ENCODE data around the gene PDX1. TPM values are rescaled to one million over a fixed set of nuclear protein-coding genes. Genes with fewer than 3 reads are reported as not detected.

Gene PDX1
- under 1 TPM; 0.67 to 0.76 TPM for total RNA-seq
- long read RNA-seq = 0 reads

GRCh38 chr13:27919934-27920676 is at the start of gene PDX1:
PDX1 (plus strand) TSS chr13:27920000; CDS start chr13:27920139, 139 bp downstream.
- intact Hi-C loops (cut with DNase I, micrococcal nuclease) = no loop called here
- ATAC-seq = peak; percentile 95
- DNase-seq = peak; percentile 62 to 74

DNA sequence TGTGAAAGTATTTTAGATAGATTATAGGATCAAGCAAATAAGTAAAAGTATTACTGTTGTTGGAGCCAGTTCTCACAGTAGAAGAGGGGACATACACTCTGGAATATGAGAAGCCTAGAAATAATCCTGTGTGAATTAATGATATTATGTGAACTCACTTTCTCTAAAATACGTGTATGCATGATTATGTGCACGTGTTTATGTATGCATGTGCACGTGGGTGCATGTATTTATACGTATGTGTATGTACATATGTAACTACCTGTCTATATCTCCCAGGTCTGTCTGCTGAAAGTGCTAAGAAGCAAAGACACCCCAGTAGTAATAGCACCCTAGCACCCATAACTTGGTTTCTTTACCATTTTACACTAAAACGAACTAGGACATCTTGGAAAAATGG is 41.5 kb upstream of the PDX1 start:
- DNase-seq (no peak), ATAC-seq (no peak)
- intact Hi-C loops (cut with DNase I, micrococcal nuclease) = no loop called here

- DNase-seq = no peak
- no peak for ATAC-seq
- intact Hi-C loops (cut with DNase I, micrococcal nuclease) = no loop called here
These were observed 30.3 kb upstream of the PDX1 start for GRCh38 chr13:27889471-27889870.

GRCh38 chr13:27896726-27897125 is 23.1 kb upstream of the PDX1 start:
- intact Hi-C loops (cut with DNase I, micrococcal nuclease) = no loop called here
- DNase-seq = no peak
- no peak for ATAC-seq

- no peak for DNase-seq
- intact Hi-C loops (cut with DNase I, micrococcal nuclease) = no loop called here
- ATAC-seq = no peak
These were observed 15.1 kb upstream of the PDX1 start for GRCh38 chr13:27904719-27905118.

GRCh38 chr13:27905650-27906049 is 14.2 kb upstream of the PDX1 start:
- peak; percentile 68 for ATAC-seq
- no peak for DNase-seq
- intact Hi-C loops (cut with DNase I, micrococcal nuclease) = no loop called here

GRCh38 chr13:27907121-27907787 is 12.5 kb upstream of the PDX1 start:
- DNase-seq = no peak
- no peak for ATAC-seq

GRCh38 chr13:27909378-27909777 is 10.4 kb upstream of the PDX1 start:
- intact Hi-C loops (cut with DNase I, micrococcal nuclease) = no loop called here
- DNase-seq (no peak), ATAC-seq (no peak)

More at GRCh38 chr13:27907121-27907787, 12.5 kb upstream of the PDX1 start:
- intact Hi-C loops (cut with DNase I, micrococcal nuclease) = no loop called here

DNA sequence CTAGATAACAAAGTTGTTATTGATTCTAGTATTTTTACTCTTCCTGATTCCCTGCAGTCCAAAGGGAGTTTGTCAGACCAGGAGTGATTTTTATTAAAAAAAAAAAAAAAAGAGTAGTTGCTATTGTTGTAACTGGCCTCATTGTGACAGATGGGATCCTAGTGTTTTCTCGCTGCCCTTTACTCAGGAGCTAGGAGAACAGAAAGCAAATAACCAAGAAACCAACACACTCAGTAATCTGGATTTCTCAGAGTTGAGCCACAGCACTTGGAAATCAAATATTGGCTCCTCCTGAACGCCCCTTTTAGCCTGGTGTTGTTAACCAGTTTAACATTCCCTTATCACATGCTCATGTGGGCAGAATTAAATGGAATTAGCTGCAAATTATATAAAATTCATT is 8.3 kb upstream of the PDX1 start:
- intact Hi-C loops (cut with DNase I, micrococcal nuclease) = no loop called here
- DNase-seq (no peak), ATAC-seq (no peak)

DNA sequence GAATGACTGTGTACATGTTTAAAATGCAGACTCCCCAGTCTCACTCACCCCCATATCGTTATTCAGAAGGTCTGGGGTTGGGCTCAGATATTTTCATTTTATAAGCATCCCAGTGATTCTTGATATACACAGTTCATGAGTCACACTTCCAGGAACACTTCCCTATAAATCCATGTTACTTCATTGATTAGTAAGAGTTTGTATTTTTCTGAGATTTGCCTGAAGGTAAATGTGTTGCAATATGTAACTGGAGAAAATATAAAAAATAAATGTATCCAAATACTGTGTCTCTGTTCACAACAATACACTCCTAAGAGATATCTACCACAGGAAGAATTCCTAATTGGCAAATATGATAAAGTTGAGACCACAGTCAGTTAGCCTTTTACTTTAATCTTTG is 6.6 kb upstream of the PDX1 start:
- no peak for ATAC-seq
- no peak for DNase-seq
- intact Hi-C loops (cut with DNase I, micrococcal nuclease) = no loop called here

DNA sequence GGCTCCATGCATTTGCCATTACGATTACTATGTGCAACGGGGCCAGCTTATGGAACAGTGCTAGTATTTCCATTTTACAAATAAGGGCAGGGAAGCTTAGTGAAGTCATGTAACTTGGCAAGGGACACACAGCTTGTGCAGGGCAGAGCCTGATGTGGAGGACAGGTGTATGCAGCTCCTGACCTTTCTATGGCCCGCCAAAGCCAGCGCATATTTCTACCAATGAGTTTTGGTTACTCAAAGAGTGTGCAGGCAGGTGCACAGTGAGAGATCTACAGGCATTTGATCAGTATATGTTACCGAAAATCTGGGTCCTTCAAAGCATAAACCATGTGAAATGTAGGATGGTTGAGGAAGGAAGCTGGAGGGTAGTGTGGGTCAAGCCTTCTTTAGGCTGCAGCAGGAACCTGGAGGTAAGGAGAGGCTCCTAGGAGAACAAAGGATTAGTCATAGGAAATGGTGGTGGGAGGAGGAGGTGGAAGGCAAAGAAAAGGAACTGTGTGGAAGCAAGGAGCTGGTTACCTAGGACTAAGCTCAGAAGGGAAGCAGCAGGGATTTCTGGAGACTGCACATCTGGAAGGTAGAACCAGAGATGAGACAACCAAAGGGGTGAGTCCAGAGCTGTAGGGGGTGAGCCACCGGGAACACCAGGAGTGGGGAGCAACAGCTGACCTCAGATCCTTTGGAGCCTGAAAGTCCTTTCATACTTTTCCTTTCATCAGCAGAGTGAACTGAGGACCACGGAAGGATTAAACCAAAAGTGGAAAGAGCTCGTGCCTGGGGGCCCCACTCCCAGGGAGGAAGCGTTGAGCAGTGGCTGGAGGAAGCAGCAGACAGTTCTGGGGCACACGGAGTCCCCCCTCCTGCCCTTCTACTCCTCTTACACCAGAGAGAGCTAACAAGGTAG is 4.2 kb upstream of the PDX1 start:
- intact Hi-C loops (cut with DNase I, micrococcal nuclease) = no loop called here
- DNase-seq (no peak), ATAC-seq (no peak)

DNA sequence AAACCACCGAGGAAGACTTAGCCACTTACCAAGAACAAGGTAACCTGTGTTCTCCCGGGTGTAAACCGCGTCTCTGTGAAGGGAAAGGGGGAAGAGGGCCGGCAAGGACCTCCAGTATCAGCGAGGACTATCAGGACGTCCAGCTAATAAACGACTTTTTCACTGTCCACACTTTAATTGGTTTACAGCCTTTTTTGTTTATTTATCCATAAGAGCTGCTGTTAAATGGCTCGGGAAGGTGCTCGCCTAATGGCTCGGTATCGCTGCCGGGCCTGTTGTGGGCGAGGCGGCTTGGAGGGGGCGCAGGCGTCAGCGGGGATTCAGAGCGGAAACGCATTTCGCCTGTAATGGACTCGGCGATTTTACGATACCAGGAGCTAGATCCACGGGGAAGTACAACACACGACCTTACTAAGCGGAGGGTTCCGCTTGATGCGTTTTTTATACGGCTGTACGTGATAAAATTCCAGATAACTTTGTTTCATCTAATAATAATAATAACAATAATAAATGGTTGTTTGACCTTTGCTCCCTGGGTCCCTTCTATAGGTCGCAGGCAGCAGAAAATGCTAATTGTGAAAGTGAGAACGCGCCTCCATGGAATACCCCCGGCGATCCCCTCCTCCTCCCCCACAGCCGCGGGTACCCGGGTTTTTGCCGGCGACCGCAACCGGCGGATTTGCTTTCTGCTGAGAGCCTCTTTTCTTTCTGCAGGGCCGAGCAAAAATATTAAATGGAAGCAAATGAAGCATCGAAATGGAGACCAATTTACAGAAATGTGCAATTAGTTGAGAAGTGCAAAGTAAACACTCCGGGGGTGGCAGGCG is 2.5 kb upstream of the PDX1 start:
- ATAC-seq = no peak
- intact Hi-C loops (cut with DNase I, micrococcal nuclease) = no loop called here
- no peak for DNase-seq

- intact Hi-C loops (cut with DNase I, micrococcal nuclease) = no loop called here
- DNase-seq (no peak), ATAC-seq (no peak)
These were observed 1.5 kb upstream of the PDX1 start for GRCh38 chr13:27918041-27918917.

GRCh38 chr13:27918918-27919658 is 712 bp upstream of the PDX1 start:
- no peak for DNase-seq
- intact Hi-C loops (cut with DNase I, micrococcal nuclease) = no loop called here
- no peak for ATAC-seq

DNA sequence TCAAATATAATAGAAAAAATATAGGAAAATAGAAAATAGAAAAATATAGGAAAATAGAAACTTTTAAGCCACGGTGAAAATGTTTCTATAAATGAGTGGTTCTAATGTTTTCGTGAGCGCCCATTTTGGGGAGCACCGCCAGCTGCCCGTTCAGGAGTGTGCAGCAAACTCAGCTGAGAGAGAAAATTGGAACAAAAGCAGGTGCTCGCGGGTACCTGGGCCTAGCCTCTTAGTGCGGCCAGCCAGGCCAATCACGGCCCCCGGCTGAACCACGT is 204 bp upstream of the PDX1 start:
- DNase-seq = no peak
- intact Hi-C loops (cut with DNase I, micrococcal nuclease) = no loop called here
- no peak for ATAC-seq

DNA sequence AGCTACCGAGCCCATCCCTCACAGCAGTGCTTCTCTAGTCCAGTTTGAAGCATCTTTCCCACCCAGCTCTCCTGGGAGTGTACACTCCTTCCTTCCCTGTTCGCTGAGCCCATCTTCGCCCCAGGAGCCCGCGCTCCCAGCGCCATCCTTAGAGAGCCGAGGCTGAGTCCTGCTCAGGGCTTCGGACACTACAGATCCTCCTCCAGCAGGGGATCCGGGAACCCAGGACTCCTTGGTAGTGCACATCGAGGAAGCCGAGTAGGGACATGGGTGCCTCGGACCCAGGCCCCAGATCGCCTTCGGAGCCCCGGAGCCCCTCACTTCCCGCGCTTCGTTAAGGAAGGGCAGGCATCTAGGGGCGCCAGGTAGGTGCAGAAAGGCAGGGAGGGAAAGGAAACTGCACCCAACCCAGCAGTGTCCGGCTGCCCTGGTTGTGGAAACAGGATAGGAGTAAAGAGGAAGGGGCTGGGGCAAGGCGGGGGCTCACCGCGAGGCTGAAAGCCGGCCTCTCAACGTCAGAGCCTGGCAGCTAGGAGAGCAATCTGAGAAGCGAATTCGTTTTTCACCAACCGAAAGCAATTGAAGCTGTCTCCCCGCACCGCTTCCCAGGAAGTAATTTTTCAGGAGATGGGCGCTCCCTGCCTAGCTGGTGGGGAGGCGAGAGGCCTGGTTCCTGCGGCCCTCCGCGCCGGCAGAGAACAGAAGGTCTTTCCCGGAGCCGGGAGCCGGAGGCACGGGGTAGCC is 1.0 kb downstream of the PDX1 start:
- DNase-seq (peak in 1 of 2 donors; percentile 26), ATAC-seq (peak; percentile 56)
- intact Hi-C loops (cut with DNase I, micrococcal nuclease) = no loop called here

Data from left colon (tissue), 2 donors.